Measurements from ENCODE around the gene LGALS9B. TPM values are rescaled to one million over a fixed set of nuclear protein-coding genes. Genes with fewer than 3 reads are reported as not detected.
"Not testable (repeated sequence)": the region's sequence is repeated elsewhere in the genome, so short reads cannot be mapped to it uniquely, and the experiment has no call there.

LGALS9B gene
- total RNA-seq = not detected in 2 replicates

- H3K27ac Mint-ChIP-seq; H3K4me1 Mint-ChIP-seq (ENCODE audit: low read depth); H3K36me3 Mint-ChIP-seq (ENCODE audit: low read depth); H3K27me3 Mint-ChIP-seq (ENCODE audit: low read depth); DNase-seq (ENCODE audit: low spot score); H3K4me3 Mint-ChIP-seq (ENCODE audit: low read depth); H3K9me3 Mint-ChIP-seq; intact Hi-C loops (cut with micrococcal nuclease): not testable (repeated sequence)
Measured at GRCh38 chr17:20467447-20467846, at the start of gene LGALS9B. Gene LGALS9B, minus strand, starts transcription at chr17:20467539. Its CDS starts 69 bp downstream, at chr17:20467470.

GRCh38 chr17:20516986-20517385 lies 49.6 kb upstream of the LGALS9B start:
- DNase-seq (ENCODE audit: low spot score); H3K4me3 Mint-ChIP-seq (ENCODE audit: low read depth); H3K36me3 Mint-ChIP-seq (ENCODE audit: low read depth); H3K27ac Mint-ChIP-seq; H3K9me3 Mint-ChIP-seq; H3K4me1 Mint-ChIP-seq (ENCODE audit: low read depth); H3K27me3 Mint-ChIP-seq (ENCODE audit: low read depth); intact Hi-C loops (cut with micrococcal nuclease): not testable (repeated sequence)

GRCh38 chr17:20515099-20515498 lies 47.8 kb upstream of the LGALS9B start:
- H3K27me3 Mint-ChIP-seq (ENCODE audit: low read depth); intact Hi-C loops (cut with micrococcal nuclease); DNase-seq (ENCODE audit: low spot score); H3K4me1 Mint-ChIP-seq (ENCODE audit: low read depth); H3K9me3 Mint-ChIP-seq; H3K4me3 Mint-ChIP-seq (ENCODE audit: low read depth); H3K36me3 Mint-ChIP-seq (ENCODE audit: low read depth); H3K27ac Mint-ChIP-seq: not testable (repeated sequence)

GRCh38 chr17:20513539-20513938 lies 46.2 kb upstream of the LGALS9B start:
- H3K27me3 Mint-ChIP-seq (ENCODE audit: low read depth); H3K36me3 Mint-ChIP-seq (ENCODE audit: low read depth); H3K27ac Mint-ChIP-seq; H3K4me1 Mint-ChIP-seq (ENCODE audit: low read depth); intact Hi-C loops (cut with micrococcal nuclease); H3K4me3 Mint-ChIP-seq (ENCODE audit: low read depth); DNase-seq (ENCODE audit: low spot score); H3K9me3 Mint-ChIP-seq: not testable (repeated sequence)

GRCh38 chr17:20512378-20512777 lies 45.0 kb upstream of the LGALS9B start:
- H3K4me1 Mint-ChIP-seq (ENCODE audit: low read depth); H3K4me3 Mint-ChIP-seq (ENCODE audit: low read depth); H3K36me3 Mint-ChIP-seq (ENCODE audit: low read depth); intact Hi-C loops (cut with micrococcal nuclease); DNase-seq (ENCODE audit: low spot score); H3K27ac Mint-ChIP-seq; H3K27me3 Mint-ChIP-seq (ENCODE audit: low read depth); H3K9me3 Mint-ChIP-seq: not testable (repeated sequence)

GRCh38 chr17:20511778-20512177 lies 44.4 kb upstream of the LGALS9B start:
- H3K36me3 Mint-ChIP-seq (ENCODE audit: low read depth); H3K9me3 Mint-ChIP-seq; H3K4me3 Mint-ChIP-seq (ENCODE audit: low read depth); DNase-seq (ENCODE audit: low spot score); H3K4me1 Mint-ChIP-seq (ENCODE audit: low read depth); intact Hi-C loops (cut with micrococcal nuclease); H3K27me3 Mint-ChIP-seq (ENCODE audit: low read depth); H3K27ac Mint-ChIP-seq: not testable (repeated sequence)

GRCh38 chr17:20505333-20505732 lies 38.0 kb upstream of the LGALS9B start:
- intact Hi-C loops (cut with micrococcal nuclease); H3K27ac Mint-ChIP-seq; DNase-seq (ENCODE audit: low spot score); H3K4me1 Mint-ChIP-seq (ENCODE audit: low read depth); H3K36me3 Mint-ChIP-seq (ENCODE audit: low read depth); H3K27me3 Mint-ChIP-seq (ENCODE audit: low read depth); H3K4me3 Mint-ChIP-seq (ENCODE audit: low read depth); H3K9me3 Mint-ChIP-seq: not testable (repeated sequence)

GRCh38 chr17:20504388-20505066 lies 37.2 kb upstream of the LGALS9B start:
- intact Hi-C loops (cut with micrococcal nuclease); H3K27ac Mint-ChIP-seq; H3K4me1 Mint-ChIP-seq (ENCODE audit: low read depth); H3K4me3 Mint-ChIP-seq (ENCODE audit: low read depth); H3K36me3 Mint-ChIP-seq (ENCODE audit: low read depth); H3K9me3 Mint-ChIP-seq; DNase-seq (ENCODE audit: low spot score); H3K27me3 Mint-ChIP-seq (ENCODE audit: low read depth): not testable (repeated sequence)

GRCh38 chr17:20501896-20502295 lies 34.6 kb upstream of the LGALS9B start:
- DNase-seq (ENCODE audit: low spot score); H3K4me1 Mint-ChIP-seq (ENCODE audit: low read depth); H3K4me3 Mint-ChIP-seq (ENCODE audit: low read depth); H3K27ac Mint-ChIP-seq; H3K27me3 Mint-ChIP-seq (ENCODE audit: low read depth); intact Hi-C loops (cut with micrococcal nuclease); H3K36me3 Mint-ChIP-seq (ENCODE audit: low read depth); H3K9me3 Mint-ChIP-seq: not testable (repeated sequence)

GRCh38 chr17:20500346-20500745 lies 33.0 kb upstream of the LGALS9B start:
- intact Hi-C loops (cut with micrococcal nuclease); H3K9me3 Mint-ChIP-seq; DNase-seq (ENCODE audit: low spot score); H3K36me3 Mint-ChIP-seq (ENCODE audit: low read depth); H3K27ac Mint-ChIP-seq; H3K27me3 Mint-ChIP-seq (ENCODE audit: low read depth); H3K4me3 Mint-ChIP-seq (ENCODE audit: low read depth); H3K4me1 Mint-ChIP-seq (ENCODE audit: low read depth): not testable (repeated sequence)

GRCh38 chr17:20495420-20495819 lies 28.1 kb upstream of the LGALS9B start:
- intact Hi-C loops (cut with micrococcal nuclease); H3K4me3 Mint-ChIP-seq (ENCODE audit: low read depth); H3K4me1 Mint-ChIP-seq (ENCODE audit: low read depth); H3K27me3 Mint-ChIP-seq (ENCODE audit: low read depth); H3K27ac Mint-ChIP-seq; H3K36me3 Mint-ChIP-seq (ENCODE audit: low read depth); H3K9me3 Mint-ChIP-seq; DNase-seq (ENCODE audit: low spot score): not testable (repeated sequence)

- not testable (repeated sequence) for H3K4me1 Mint-ChIP-seq (ENCODE audit: low read depth); H3K27me3 Mint-ChIP-seq (ENCODE audit: low read depth)
Measured at GRCh38 chr17:20494735-20495134, 27.4 kb upstream of the LGALS9B start.

GRCh38 chr17:20494147-20494546 lies 26.8 kb upstream of the LGALS9B start:
- H3K9me3 Mint-ChIP-seq; intact Hi-C loops (cut with micrococcal nuclease); H3K4me1 Mint-ChIP-seq (ENCODE audit: low read depth); DNase-seq (ENCODE audit: low spot score); H3K27me3 Mint-ChIP-seq (ENCODE audit: low read depth); H3K27ac Mint-ChIP-seq; H3K4me3 Mint-ChIP-seq (ENCODE audit: low read depth); H3K36me3 Mint-ChIP-seq (ENCODE audit: low read depth): not testable (repeated sequence)

More at GRCh38 chr17:20494735-20495134, 27.4 kb upstream of the LGALS9B start:
- DNase-seq (ENCODE audit: low spot score); H3K4me3 Mint-ChIP-seq (ENCODE audit: low read depth); H3K36me3 Mint-ChIP-seq (ENCODE audit: low read depth); H3K9me3 Mint-ChIP-seq; H3K27ac Mint-ChIP-seq; intact Hi-C loops (cut with micrococcal nuclease): not testable (repeated sequence)

- H3K4me3 Mint-ChIP-seq (ENCODE audit: low read depth); intact Hi-C loops (cut with micrococcal nuclease); DNase-seq (ENCODE audit: low spot score); H3K9me3 Mint-ChIP-seq; H3K27me3 Mint-ChIP-seq (ENCODE audit: low read depth); H3K4me1 Mint-ChIP-seq (ENCODE audit: low read depth); H3K27ac Mint-ChIP-seq; H3K36me3 Mint-ChIP-seq (ENCODE audit: low read depth): not testable (repeated sequence)
Measured at GRCh38 chr17:20492971-20493370, 25.6 kb upstream of the LGALS9B start.

All from activated T-helper 2 cell treated with anti-CD3 and anti-CD28 coated beads, Interferon-gamma antibody, Interleukin-2, Interleukin-4, amounts not matched to agents 10 μg/mL and 5 μg/mL and 100 μg/mL, durations not matched to agents 14 hours and 24 hours and 36 hours (primary cell).